Right cardiac atrium (tissue), 5 donors: ENCODE measurements around the gene PDCD1. TPM values are rescaled to one million over a fixed set of nuclear protein-coding genes. Genes with fewer than 3 reads are reported as not detected.
A peak's percentile ranks its signal among the peaks of the same experiment; 100 is the strongest.

Experiments
- ATAC-seq, 2 donors: fragments of 200-7000 bp; cut with Tn5 transposase; one replicate each; pipeline versions ENCODE4 v1.8.0 to v1.9.1; 2020; ENCODE audit warnings: moderate library complexity in 2 of 2, mild to moderate bottlenecking in 1 of 2
- DNase-seq, 3 donors: peaks; one replicate each; pipeline ENCODE4 v3.0.0-alpha.2; 2020
- H3K27ac ChIP-seq: one replicate; pipeline ENCODE4 v1.5.1; 2013; ENCODE audit warnings: mild to moderate bottlenecking, low read length, control low read depth, moderate library complexity
- H3K27me3 ChIP-seq: one replicate; pipeline ENCODE4 v1.6.1; 2013; ENCODE audit not compliant: control insufficient read depth, insufficient read depth
- H3K4me1 ChIP-seq: one replicate; pipeline ENCODE4 v1.6.1; 2013; ENCODE audit warnings: low read length; ENCODE audit not compliant: control insufficient read depth, insufficient read depth
- H3K4me3 ChIP-seq: one replicate; pipeline ENCODE4 v1.5.1; 2013; ENCODE audit warnings: low read length, control low read depth
- H3K9me3 ChIP-seq: one replicate; pipeline ENCODE4 v1.6.1; 2013; ENCODE audit warnings: low read length; ENCODE audit not compliant: control insufficient read depth
- WGBS: extraction: QIAGEN DNeasy Blood & Tissue Kit; methylation state at CpG from one replicate; pipeline ENCODE4 v1.1.7; 2013; 5-methylcytosine and 5-hydroxymethylcytosine counted together
- intact Hi-C, 4 donors: fragments of 100-400 bp; cut with DNase I; formaldehyde crosslinking; loops; one replicate each; pipeline versions ENCODE4 v1.11.0 to v1.14.0; 2022 to 2023
- polyA plus RNA-seq: library from polyadenylated mRNA; stranded (reverse); fragments of 200-250 nt; gene quantifications from one replicate; pipeline ENCODE4 v1.2.3, GENCODE V29; 2013
- total RNA-seq, 4 donors: library from RNA; stranded (reverse); fragmentation: NEBNext Ultra II Directional; extraction: Animal tissue kit (Norgen Biotek cat#: 25700); gene quantifications; one replicate each; pipeline ENCODE4 v1.2.1, GENCODE V29; 2021
- donor health status: healthy with polysubstance abuse.
- donor health status: DM: no; HTN: yes; CAD: no.
- donor health status: DM: no; HTN: no; CAD: no.
- donor health status: DM: no; HTN: yes; CAD: no; lungs with severe emphysema.
- donor health status: DM: yes; HTN: yes; CAD: no.

PDCD1 gene
- total and polyA plus RNA-seq, 5 donors: 5.2 to 7.4 (median 5.5) TPM

DNA sequence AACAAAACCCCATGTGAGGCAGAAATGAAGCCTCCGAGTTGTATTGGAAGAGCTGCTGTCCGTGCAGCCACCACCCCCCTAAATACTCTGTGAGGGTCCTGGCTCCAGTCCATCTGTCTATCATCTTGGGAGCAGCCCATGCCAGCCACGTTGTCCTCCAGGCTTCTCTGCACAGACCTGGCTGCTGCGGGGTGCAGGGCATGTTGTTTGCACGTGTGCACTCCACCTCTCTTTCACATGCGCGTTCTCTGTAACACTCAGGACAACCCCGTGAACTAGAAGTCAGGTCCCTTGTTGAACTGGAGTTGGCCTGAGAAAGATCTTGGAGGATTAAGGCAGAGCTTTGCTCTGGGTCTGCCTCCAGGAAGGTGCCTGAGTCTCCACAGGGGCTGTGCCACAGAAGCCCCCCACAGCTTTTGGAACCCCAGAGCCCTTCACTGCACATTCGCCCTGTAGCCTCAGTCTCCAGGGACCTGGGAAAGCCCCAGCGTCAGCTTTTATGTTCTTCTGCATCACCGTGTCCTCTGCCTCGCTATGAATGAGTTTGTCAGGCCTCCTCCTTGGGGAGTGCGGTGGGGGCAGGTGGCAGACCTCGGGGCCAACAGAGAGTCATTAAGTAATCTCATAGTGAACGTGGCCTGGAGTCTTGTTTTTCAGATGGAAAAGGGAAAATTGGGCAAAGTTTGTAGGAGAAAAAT is 27.4 kb upstream of the PDCD1 start:
- no peak for ATAC-seq
- 76% methylated on average over 15 of the region's 15 CpGs for WGBS
- Histone ChIP-seq H3K4me3 (no peak overlapping the region), H3K27ac (no peak overlapping the region), H3K9me3 (no peaks in the 10 kb centered on the region), H3K4me1 (no peaks in the 10 kb centered on the region), H3K27me3 (no peaks in the 10 kb centered on the region)
- intact Hi-C loops: no loop called here
- DNase-seq: no peak

DNA sequence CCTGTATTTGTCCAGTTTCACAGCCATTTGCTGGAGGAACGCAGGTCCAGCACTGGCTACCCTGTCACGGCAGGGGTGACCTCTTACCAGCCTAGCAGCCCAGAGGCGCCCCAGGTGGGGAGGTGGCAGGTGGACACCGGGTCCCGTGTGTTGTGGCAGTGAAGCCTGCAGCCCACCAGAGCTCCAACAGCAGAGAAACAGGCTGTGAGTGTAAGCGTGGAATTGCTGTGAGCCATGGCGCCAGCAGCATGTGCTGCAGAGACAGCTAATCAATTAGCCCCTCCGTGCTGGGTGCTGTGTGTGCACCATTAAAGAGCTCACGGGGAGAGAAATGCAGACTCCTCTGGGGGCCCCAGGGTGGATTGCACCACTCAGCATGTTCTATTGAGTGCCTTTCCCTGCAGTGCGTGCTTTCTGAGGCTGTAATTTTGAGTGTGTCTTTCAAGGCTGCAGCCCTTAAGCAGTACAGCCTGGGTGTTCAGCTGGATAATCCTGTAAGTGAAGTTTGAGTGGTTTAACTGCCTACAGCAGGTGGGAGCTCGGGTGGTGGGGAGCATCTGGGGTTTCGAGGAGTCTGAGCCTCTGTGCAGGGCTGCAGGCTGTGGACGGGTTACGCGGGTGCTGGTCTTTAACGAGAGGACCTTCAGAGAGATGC is 26.7 kb upstream of the PDCD1 start:
- Histone ChIP-seq H3K27me3 (no peaks in the 10 kb centered on the region), H3K27ac (no peak overlapping the region), H3K4me3 (no peak overlapping the region), H3K9me3 (no peaks in the 10 kb centered on the region), H3K4me1 (no peaks in the 10 kb centered on the region)
- DNase-seq (peak in 1 of 3 donors; percentile 47), ATAC-seq (no peak)
- WGBS: 89% methylated on average over 16 of the region's 16 CpGs
- intact Hi-C loops: no loop called here

DNA sequence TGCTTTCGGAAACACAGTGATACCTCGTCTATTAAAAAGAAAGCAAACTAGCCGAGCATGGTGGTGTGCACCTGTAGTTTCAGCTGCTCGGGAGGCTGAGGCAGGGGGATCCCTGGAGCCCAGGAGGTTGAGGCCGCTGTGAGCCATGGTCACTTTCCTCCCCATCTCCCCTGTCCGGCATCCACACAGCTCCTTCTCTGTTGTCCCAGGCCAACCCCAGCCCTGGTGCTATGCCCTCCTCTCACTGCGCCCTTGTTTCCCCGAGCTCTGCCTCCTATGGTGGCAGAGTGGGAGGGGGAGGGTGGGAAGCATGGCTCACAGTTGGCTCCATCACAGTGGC is 26.2 kb upstream of the PDCD1 start:
- intact Hi-C loops: no loop called here
- DNase-seq (no peak), ATAC-seq (no peak)
- no peak overlapping the region for H3K4me3 ChIP-seq
- WGBS: 94% methylated on average over 8 of the region's 8 CpGs
- H3K4me1 ChIP-seq: no peaks in the 10 kb centered on the region
- H3K27me3 ChIP-seq: no peaks in the 10 kb centered on the region
- no peaks in the 10 kb centered on the region for H3K9me3 ChIP-seq
- H3K27ac ChIP-seq: no peak overlapping the region

DNA sequence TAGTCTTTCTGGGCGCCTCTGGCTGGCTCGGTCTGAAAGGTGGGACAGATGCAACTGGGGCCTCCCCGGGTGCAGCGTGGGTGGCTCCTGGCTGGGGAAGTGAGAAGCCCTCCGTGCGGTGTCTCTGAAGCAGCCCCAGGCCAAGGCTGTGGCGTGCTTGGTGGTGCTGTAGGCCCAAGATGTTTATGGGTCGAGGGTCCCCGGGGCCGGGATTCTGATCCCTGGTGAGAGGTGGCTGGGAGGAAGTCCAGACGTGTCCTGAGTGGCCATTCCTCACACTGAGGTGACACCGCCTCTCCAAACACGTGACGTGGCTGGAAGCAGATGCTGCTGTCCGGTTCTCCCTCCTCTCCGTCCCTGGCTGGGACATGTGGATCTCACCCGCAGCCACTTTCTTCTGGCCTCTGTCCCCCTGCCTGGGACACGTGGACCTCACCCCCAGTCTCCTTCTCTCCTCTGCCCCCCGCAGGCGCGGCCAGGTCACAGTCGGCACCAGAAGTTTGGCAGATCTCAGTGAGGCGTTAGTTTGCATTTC is 23.5 kb upstream of the PDCD1 start:
- Histone ChIP-seq H3K27ac (peak overlapping the region; percentile 22), H3K27me3 (no peaks in the 10 kb centered on the region), H3K4me1 (no peaks in the 10 kb centered on the region), H3K4me3 (no peak overlapping the region), H3K9me3 (no peaks in the 10 kb centered on the region)
- DNase-seq (peak; percentile 75 to 87 (median 84)), ATAC-seq (peak; percentile 48 to 53)
- intact Hi-C loops: no loop called here
- 7% methylated on average over 23 of the region's 23 CpGs for WGBS

DNA sequence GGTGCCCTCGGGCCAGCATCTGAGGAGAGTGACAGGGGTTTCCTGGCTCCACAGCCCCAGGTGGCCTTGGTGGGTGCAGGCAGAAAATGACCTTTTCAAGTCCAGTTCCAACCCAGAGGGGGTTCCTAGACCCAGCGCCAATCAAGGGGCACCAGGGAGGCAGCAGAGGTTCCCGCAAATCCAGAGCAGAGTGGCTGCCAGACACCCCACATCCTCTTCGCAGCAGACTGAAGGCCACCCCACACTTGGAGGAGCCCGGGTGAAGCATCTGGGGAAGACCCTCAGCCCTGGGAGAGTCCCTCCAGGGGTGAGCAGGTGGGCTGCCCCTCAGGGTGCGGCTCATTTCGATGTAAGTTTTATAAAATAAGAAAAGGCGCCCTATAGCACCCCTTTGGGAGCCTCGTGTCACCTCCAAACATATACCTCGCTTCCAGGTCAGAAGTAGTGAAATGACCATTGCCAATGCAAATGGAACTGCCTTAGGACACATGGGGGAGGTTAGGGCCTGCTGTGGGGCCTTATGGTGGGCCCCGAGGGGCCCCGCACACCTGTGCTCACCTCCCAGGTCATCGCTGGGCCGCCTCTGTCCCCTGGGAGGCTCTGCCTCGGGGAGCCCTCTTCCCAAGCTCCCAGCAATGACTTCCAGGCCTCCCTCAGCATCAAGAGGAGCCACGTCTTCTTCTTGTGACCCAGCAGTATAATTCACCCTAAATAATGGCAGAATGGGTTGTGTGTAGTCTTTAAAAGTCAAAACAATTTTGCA is 21.8 kb upstream of the PDCD1 start:
- H3K27me3 ChIP-seq: no peaks in the 10 kb centered on the region
- intact Hi-C loops: no loop called here
- H3K4me3 ChIP-seq: no peak overlapping the region
- H3K27ac ChIP-seq: no peak overlapping the region
- DNase-seq: peak in 2 of 3 donors; percentile 57 to 62
- 79% methylated on average over 16 of the region's 16 CpGs for WGBS
- H3K9me3 ChIP-seq: no peaks in the 10 kb centered on the region
- ATAC-seq: no peak
- no peaks in the 10 kb centered on the region for H3K4me1 ChIP-seq

DNA sequence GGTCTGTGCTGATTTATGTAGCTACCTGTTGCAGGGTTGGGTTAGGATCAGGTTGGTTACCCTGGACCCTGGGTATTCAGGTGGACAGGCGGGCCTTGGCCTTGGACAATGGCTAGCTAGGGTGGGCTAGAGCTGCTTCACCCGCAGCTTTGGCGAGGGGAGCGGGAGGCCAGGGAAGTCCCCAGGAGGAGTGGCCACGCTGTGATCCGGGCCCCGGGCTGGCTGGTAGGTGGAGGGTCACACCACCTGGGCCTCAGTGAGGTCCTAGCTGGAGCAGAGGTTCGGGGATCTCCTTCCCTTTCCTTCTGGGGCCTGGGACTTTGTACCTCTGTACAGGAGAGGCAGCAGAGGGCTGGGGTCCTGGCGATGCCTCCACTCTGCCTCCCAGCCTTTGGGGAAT is 20.6 kb upstream of the PDCD1 start:
- ATAC-seq: no peak
- no peaks in the 10 kb centered on the region for H3K9me3 ChIP-seq
- 82% methylated on average over 9 of the region's 9 CpGs for WGBS
- H3K4me3 ChIP-seq: no peak overlapping the region
- H3K27ac ChIP-seq: no peak overlapping the region
- intact Hi-C loops: loop anchor here (10.0 kb wide), 2 partner anchors 145 to 155 kb away; partner anchors contain the start of gene D2HGDH (in 3 of the 4)
- peak in 2 of 3 donors; percentile 51 to 68 for DNase-seq
- H3K4me1 ChIP-seq: no peaks in the 10 kb centered on the region
- no peaks in the 10 kb centered on the region for H3K27me3 ChIP-seq

DNA sequence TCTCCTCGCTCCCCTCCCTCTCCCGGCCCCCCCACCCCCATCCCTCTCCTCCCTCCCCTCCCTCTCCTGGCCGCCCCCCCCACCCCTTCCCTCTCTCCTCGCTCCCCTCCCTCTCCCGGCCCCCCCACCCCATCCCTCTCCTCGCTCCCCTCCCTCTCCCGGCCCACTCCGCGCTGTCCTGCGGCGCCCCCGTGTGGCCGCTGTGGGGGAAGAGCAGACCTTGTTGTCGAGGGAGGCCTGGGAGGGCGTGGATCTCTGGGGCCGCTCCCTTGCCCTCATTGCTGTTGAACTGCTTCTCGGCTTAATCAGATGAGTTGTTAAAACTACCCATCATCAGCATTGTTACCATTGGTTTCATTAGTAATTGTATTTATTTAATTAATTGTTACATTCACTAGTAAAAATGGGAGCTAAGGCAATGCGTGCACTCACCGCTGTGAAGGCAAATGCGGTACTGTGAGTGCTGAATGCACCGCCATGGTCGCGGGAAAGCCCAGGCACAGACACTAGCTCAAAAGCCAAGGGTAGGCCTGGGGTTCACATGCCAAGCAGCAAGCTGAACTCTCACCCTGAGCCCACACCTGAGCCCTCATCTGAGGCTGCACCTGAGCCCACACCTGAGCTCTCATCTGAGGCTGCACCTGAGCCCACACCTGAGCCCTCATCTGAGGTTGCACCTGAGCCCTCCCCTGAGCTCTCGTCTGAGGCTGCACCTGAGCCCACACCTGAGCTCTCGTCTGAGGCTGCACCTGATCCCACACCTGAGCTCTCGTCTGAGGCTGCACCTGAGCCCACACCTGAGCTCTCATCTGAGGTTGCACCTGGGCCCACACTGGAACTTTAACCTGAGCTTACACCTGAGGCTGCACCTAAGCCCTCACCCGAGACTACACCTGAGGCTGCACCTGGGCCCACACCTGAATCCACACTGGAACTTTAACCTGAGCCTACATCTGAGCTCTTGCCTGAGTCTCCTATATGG is 19.6 kb upstream of the PDCD1 start:
- Histone ChIP-seq H3K4me3 (no peak overlapping the region), H3K27ac (no peak overlapping the region), H3K9me3 (no peaks in the 10 kb centered on the region), H3K27me3 (no peaks in the 10 kb centered on the region), H3K4me1 (no peaks in the 10 kb centered on the region)
- WGBS: 32% methylated on average over 27 of the region's 27 CpGs
- peak; percentile 20 for ATAC-seq
- DNase-seq: peak; percentile 77 to 92 (median 91)
- intact Hi-C loops: loop anchor here (10.0 kb wide), 2 partner anchors 143 to 153 kb away; partner anchors contain the start of gene D2HGDH (in 3 of the 4)

DNA sequence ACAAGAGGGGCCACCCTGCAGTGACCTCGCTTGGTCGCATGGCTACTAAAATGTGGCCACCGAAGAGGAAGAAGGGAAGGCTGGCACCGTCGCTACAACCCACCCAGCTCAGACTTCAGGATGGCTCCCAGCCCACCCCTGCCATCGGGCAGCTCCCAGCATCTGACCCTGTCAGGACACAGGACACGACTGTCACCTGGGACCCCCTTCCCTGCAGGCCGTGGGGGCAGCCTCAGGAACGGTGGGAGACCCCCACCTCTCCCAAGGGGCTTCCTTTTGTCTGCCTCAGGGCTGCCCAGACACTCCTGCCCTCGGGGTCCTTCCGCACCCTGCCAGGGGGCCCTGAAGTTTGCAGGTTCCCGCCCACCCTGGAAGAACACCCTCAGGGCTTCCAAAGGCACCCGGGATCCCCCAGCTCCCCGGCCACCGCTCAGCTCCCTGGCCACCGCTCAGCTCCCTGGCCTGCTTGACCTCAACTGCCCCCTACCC is 18.5 kb upstream of the PDCD1 start:
- Histone ChIP-seq H3K27me3 (no peaks in the 10 kb centered on the region), H3K9me3 (no peaks in the 10 kb centered on the region), H3K4me3 (no peak overlapping the region), H3K27ac (no peak overlapping the region), H3K4me1 (no peaks in the 10 kb centered on the region)
- WGBS: 73% methylated on average over 16 of the region's 16 CpGs
- no peak for ATAC-seq
- intact Hi-C loops: loop anchor here (10.0 kb wide), 2 partner anchors 142 to 152 kb away; partner anchors contain the start of gene D2HGDH (in 3 of the 4)
- peak in 2 of 3 donors; percentile 41 to 58 for DNase-seq

DNA sequence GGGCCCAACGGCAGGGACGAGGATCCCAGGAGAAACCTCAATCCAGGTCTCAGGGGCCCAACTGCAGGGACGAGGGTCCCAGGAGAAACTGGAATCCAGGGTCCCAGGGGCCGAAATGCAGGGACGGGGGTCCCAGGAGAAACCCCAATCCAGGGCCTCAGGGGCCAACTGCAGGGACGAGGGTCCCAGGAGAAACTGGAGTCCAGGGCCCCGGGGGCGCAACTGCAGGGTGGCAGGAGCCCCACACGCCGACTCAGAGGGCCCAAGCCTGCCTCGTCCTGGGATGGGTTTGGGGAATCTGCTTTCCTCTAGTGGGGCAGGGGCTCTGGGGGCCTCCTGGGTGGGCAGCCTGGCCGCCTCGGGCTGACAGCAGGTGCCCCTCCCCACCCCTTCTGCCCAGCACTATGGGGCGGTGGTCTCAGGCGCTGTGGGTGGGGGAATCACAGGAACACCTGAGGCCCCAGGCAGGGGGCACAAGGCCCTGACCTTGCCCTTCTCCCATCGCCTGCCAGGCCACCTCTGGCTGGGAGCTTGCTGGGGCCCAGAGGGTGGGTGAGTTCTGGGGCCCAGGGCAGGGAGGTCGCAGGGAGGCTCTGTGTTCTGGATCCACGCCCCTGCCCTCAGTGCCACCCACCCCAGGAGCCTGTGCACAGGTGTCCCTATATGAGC is 18.0 kb upstream of the PDCD1 start:
- Histone ChIP-seq H3K4me3 (no peak overlapping the region), H3K27me3 (no peaks in the 10 kb centered on the region), H3K4me1 (no peaks in the 10 kb centered on the region), H3K9me3 (no peaks in the 10 kb centered on the region), H3K27ac (no peak overlapping the region)
- DNase-seq (peak in 2 of 3 donors; percentile 49 to 59), ATAC-seq (no peak)
- 85% methylated on average over 18 of the region's 18 CpGs for WGBS
- intact Hi-C loops: loop anchor here (10.0 kb wide), 2 partner anchors 142 to 152 kb away; partner anchors contain the start of gene D2HGDH (in 3 of the 4)
